ENCODE results near the gene B3GLCT.

DNA sequence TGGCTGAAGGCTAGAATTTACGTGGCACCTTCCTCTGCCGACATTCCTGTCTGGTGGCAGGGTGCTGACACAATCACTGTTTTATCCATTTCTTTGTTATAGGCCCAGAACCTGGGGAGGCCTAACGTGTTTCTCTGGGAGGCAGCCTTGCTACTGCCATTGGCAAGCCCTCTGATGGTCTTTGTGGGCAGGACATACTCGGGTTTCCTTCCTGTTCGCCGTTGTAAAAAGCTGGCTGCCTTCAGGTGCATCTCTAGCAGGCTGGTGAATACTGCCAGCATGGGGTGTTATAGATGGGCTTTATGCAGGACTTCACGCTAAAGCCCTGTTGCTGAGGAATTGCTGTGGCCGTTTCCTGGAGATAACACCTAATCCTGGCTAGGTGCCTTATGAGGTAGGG lies 28.1 kb downstream of the B3GLCT start:
- TF ChIP-seq, protein P1, sequence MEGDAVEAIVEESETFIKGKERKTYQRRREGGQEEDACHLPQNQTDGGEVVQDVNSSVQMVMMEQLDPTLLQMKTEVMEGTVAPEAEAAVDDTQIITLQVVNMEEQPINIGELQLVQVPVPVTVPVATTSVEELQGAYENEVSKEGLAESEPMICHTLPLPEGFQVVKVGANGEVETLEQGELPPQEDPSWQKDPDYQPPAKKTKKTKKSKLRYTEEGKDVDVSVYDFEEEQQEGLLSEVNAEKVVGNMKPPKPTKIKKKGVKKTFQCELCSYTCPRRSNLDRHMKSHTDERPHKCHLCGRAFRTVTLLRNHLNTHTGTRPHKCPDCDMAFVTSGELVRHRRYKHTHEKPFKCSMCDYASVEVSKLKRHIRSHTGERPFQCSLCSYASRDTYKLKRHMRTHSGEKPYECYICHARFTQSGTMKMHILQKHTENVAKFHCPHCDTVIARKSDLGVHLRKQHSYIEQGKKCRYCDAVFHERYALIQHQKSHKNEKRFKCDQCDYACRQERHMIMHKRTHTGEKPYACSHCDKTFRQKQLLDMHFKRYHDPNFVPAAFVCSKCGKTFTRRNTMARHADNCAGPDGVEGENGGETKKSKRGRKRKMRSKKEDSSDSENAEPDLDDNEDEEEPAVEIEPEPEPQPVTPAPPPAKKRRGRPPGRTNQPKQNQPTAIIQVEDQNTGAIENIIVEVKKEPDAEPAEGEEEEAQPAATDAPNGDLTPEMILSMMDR (IDR thresholded peaks at IDR 0.05) = no peak
- no peak for TF ChIP-seq POLR2AphosphoS5 (IDR thresholded peaks at IDR 0.05; ENCODE audit: low read depth, low read length)
- TF ChIP-seq TAF1 (IDR thresholded peaks at IDR 0.05; ENCODE audit: borderline replicate concordance, low read depth, low read length) = no peak
- TF ChIP-seq, protein P2, sequence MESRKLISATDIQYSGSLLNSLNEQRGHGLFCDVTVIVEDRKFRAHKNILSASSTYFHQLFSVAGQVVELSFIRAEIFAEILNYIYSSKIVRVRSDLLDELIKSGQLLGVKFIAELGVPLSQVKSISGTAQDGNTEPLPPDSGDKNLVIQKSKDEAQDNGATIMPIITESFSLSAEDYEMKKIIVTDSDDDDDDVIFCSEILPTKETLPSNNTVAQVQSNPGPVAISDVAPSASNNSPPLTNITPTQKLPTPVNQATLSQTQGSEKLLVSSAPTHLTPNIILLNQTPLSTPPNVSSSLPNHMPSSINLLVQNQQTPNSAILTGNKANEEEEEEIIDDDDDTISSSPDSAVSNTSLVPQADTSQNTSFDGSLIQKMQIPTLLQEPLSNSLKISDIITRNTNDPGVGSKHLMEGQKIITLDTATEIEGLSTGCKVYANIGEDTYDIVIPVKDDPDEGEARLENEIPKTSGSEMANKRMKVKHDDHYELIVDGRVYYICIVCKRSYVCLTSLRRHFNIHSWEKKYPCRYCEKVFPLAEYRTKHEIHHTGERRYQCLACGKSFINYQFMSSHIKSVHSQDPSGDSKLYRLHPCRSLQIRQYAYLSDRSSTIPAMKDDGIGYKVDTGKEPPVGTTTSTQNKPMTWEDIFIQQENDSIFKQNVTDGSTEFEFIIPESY (IDR thresholded peaks at IDR 0.05; ENCODE audit: borderline replicate concordance, low read depth) = no peak
- no peak for TF ChIP-seq RAD21 (IDR thresholded peaks at IDR 0.05; ENCODE audit: low read length)
- no peak for TF ChIP-seq CHD2 (IDR thresholded peaks at IDR 0.05; ENCODE audit: low read length, partially characterized antibody)
- TF ChIP-seq EP300 (IDR thresholded peaks at IDR 0.05; ENCODE audit: borderline replicate concordance in 1 of 2, low read depth in 1 of 2, low read length in 1 of 2) = no peak
- no peak for TF ChIP-seq SIN3A (IDR thresholded peaks at IDR 0.05; ENCODE audit: borderline replicate concordance, low read depth, low read length)
- TF ChIP-seq JUND (IDR thresholded peaks at IDR 0.05) = no peak
- no peak for TF ChIP-seq REST (IDR thresholded peaks at IDR 0.05; ENCODE audit: low read depth, low read length)
- TF ChIP-seq NRF1 (IDR thresholded peaks at IDR 0.05; ENCODE audit: low read depth, low read length) = no peak
